H1 (cell line): ENCODE data around the gene SMOC2. TPM values are rescaled to one million over a fixed set of nuclear protein-coding genes. Genes with fewer than 3 reads are reported as not detected.

Source experiments
- ASH2L ChIP-seq: fragments of 200-600, 300-600 bp; sonication (generic); IDR thresholded peaks from one replicate; pipeline ENCODE4 v1.7.1; 2017; ENCODE audit warnings: low read length
- CEBPB ChIP-seq: IDR thresholded peaks from 2 replicates; pipeline ENCODE4 v1.6.1; 2012; ENCODE audit warnings: low read depth, low read length
- polyA plus RNA-seq, 7 experiments: library from polyadenylated mRNA; depleted of rRNA in 3 of 7; stranded (reverse) in 5 of 7; unstranded in 2 of 7; fragments of >200 nt in 5 of 7; fragments of 200-250 nt in 2 of 7; gene quantifications; 1 replicate in 5 of 7; 2 replicates in 1 of 7; 4 replicates in 1 of 7; pipeline versions ENCODE4 v1.2.1 to v1.2.3, GENCODE V29; 2011 to 2013; ENCODE audit warnings: missing spikeins in 2 of 7, mixed read lengths in 2 of 7
- total RNA-seq: library from RNA; stranded (reverse); fragmentation: NEBNext Ultra II Directional; extraction: Animal tissue kit (Norgen Biotek cat#: 25700); gene quantifications from 2 replicates; pipeline ENCODE4 v1.2.1, GENCODE V29; 2021

SMOC2 gene
- total and polyA plus RNA-seq, 2 of the 8 experiments (the other 6 are each of a cell fraction or from before 2014, with no cell fraction given) = 7.7 to 8.5 TPM

DNA sequence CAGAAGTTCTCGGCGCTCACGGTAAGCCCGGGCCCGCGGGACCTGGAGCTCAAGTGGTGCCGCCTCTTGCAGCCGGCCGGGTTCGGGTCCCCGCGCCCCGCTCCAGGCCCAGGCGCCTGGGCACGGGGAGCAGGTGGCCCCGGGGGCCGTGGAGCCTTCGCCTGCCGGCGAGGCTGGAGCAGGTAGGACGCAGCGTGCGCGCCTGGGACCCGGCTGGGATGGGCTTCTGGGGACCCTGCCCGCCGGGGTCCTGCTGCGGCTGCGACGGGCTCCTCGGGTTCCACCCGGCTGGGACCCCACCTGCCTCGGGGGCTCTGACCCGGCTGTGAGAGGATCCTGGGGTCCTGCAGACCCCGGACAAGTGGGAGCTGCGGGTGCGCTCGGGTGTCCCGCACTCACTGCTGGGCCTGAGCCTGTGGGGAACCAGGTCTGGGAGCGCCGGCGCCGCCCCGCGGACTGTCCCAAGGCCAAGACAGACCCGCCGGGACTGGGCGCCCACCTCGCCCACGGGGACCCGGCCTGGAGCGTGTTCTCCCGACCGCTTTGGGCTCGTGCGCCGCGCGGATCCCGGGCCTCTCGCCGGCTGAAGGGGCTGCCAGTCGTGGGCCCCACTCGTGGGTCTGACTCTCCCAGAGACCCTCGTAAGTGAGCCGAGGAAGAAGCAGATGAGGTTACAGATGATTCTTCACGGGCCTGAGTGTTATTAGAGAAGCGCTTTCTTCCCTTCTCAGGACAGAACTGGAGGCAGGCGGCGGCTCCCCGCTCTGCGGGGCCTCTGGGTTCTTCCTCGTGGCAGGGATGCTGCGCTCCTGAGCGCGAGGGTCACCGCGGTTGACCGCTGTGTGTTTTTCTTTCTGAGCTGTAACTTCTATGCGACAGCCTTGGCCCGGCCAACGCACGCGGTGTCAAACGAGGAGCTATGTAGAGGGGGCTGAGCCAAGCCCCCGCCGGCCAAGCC is 729 bp downstream of the SMOC2 start (continued):
- TF ChIP-seq ASH2L (no peak), CEBPB (no peak)
- TF ChIP-seq, all 59 proteins: peak for 7
